Measurements from ENCODE around the gene THAP4.
A peak's percentile ranks its signal among the peaks of the same experiment; 100 is the strongest.

Gene THAP4

DNA sequence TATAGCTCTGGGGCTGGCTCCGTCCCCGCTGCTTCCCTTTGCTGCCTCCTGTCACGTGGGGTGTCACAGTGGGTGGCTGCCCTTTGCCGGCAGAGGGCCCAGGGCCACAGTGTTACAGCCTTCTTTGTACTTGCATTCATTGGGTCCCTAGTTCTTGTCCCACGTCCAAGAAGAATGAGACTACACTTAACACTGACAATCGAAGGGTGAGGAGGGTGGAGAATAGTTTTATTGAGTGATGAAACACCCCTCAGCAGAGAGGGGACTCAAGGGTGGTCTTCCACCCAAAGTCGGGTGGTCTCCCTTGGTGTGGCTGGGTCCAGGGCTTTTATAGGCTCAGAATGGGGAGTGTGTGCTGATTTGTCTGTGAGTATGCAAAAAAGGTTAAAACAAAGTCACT is 2.4 kb upstream of the THAP4 start:
- no peak overlapping the region for H3K4me3 ChIP-seq (ENCODE audit: insufficient read depth, low read depth, low read length)
- H3K27me3 ChIP-seq (ENCODE audit: control insufficient read depth, insufficient read depth, low read length, poor library complexity, severe bottlenecking) = no peaks in the 10 kb centered on the region
- no peaks in the 10 kb centered on the region for H3K9me3 ChIP-seq (ENCODE audit: control insufficient read depth, low read length)
- WGBS, 2 experiments = 96 to 98% methylated on average over 7 of the region's 7 CpGs
- no peak overlapping the region for H3K27ac ChIP-seq (ENCODE audit: insufficient read depth, low read depth, low read length, poor library complexity, severe bottlenecking)
- no peaks in the 10 kb centered on the region for H3K4me1 ChIP-seq (ENCODE audit: control insufficient read depth, insufficient read depth, low read length)
- peaks cover 14% of the 10 kb centered on the region for H3K36me3 ChIP-seq (ENCODE audit: control insufficient read depth, insufficient read depth, low read length)

DNA sequence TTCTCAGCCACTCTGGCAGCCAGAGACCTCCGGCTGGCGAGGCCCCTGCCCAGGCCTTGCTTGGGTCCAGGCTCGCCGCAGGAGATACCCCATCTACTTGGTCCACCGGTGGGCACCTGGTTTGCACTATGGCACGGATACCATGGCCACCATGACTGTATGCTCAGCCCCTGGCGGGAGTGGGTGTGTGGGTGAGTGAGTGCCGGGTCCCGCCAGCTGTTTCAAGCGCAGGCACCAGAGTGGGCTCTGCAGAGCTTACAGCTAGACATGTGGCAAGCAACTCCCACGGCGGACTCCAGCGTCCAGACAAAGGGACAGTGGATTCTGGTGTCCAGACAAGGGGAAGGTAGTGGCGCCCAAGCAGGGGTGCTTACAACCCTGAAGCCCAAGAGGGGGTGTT is 2.0 kb upstream of the THAP4 start:
- Histone ChIP-seq H3K4me3 (ENCODE audit: insufficient read depth, low read depth, low read length) (no peak overlapping the region), H3K27ac (ENCODE audit: insufficient read depth, low read depth, low read length, poor library complexity, severe bottlenecking) (no peak overlapping the region), H3K36me3 (ENCODE audit: control insufficient read depth, insufficient read depth, low read length) (peaks cover 12% of the 10 kb centered on the region), H3K9me3 (ENCODE audit: control insufficient read depth, low read length) (no peaks in the 10 kb centered on the region), H3K4me1 (ENCODE audit: control insufficient read depth, insufficient read depth, low read length) (no peaks in the 10 kb centered on the region), H3K27me3 (ENCODE audit: control insufficient read depth, insufficient read depth, low read length, poor library complexity, severe bottlenecking) (no peaks in the 10 kb centered on the region)
- WGBS, 2 experiments = 97% methylated on average over 14 of the region's 14 CpGs

GRCh38 chr2:241637795-241638660 is 1.1 kb upstream of the THAP4 start:
- Histone ChIP-seq H3K36me3 (ENCODE audit: control insufficient read depth, insufficient read depth, low read length) (peaks cover 21% of the 10 kb centered on the region), H3K4me3 (ENCODE audit: insufficient read depth, low read depth, low read length) (peak overlapping the region; percentile 89), H3K4me1 (ENCODE audit: control insufficient read depth, insufficient read depth, low read length) (no peaks in the 10 kb centered on the region), H3K27me3 (ENCODE audit: control insufficient read depth, insufficient read depth, low read length, poor library complexity, severe bottlenecking) (no peaks in the 10 kb centered on the region), H3K27ac (ENCODE audit: insufficient read depth, low read depth, low read length, poor library complexity, severe bottlenecking) (peak overlapping the region; percentile 98), H3K9me3 (ENCODE audit: control insufficient read depth, low read length) (no peaks in the 10 kb centered on the region)
- WGBS, 2 experiments = 3 to 4% methylated on average over 67 of the region's 67 CpGs

- Histone ChIP-seq H3K9me3 (ENCODE audit: control insufficient read depth, low read length) (no peaks in the 10 kb centered on the region), H3K27me3 (ENCODE audit: control insufficient read depth, insufficient read depth, low read length, poor library complexity, severe bottlenecking) (no peaks in the 10 kb centered on the region), H3K27ac (ENCODE audit: insufficient read depth, low read depth, low read length, poor library complexity, severe bottlenecking) (no peak overlapping the region), H3K36me3 (ENCODE audit: control insufficient read depth, insufficient read depth, low read length) (peaks cover 33% of the 10 kb centered on the region), H3K4me3 (ENCODE audit: insufficient read depth, low read depth, low read length) (peak overlapping the region; percentile 89), H3K4me1 (ENCODE audit: control insufficient read depth, insufficient read depth, low read length) (no peaks in the 10 kb centered on the region)
- WGBS, 2 experiments = 1% methylated on average over 97 of the region's 97 CpGs
Measured at GRCh38 chr2:241636182-241637017, 558 bp downstream of the THAP4 start.

DNA sequence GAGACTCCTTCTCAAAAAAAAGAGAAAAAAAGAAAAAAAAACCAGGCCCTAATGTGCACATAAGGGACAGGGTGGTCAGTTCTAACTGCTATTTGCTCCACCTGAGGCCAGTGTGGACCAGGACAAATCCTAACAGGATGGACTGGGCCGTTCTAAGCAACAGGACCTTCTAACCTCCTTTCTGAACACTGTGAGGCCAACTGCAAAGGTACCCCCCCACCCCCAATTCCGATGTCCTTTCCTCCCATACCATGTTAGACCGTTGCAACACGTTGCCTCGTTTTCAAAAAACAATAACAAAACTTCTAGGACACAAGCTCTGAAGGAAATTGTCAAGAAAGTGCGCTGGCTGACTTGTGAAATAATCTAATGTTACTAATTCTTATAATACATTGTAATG is 1.2 kb downstream of the THAP4 start:
- Histone ChIP-seq H3K27me3 (ENCODE audit: control insufficient read depth, insufficient read depth, low read length, poor library complexity, severe bottlenecking) (no peaks in the 10 kb centered on the region), H3K4me1 (ENCODE audit: control insufficient read depth, insufficient read depth, low read length) (no peaks in the 10 kb centered on the region), H3K9me3 (ENCODE audit: control insufficient read depth, low read length) (no peaks in the 10 kb centered on the region), H3K36me3 (ENCODE audit: control insufficient read depth, insufficient read depth, low read length) (peaks cover 33% of the 10 kb centered on the region), H3K27ac (ENCODE audit: insufficient read depth, low read depth, low read length, poor library complexity, severe bottlenecking) (no peak overlapping the region), H3K4me3 (ENCODE audit: insufficient read depth, low read depth, low read length) (peak overlapping the region; percentile 89)
- 41 to 44% methylated on average over 5 to 6 of the region's 6 CpGs for WGBS, 2 experiments

- WGBS, 2 experiments = 95 to 96% methylated on average over 17 of the region's 17 CpGs
- Histone ChIP-seq H3K4me1 (ENCODE audit: control insufficient read depth, insufficient read depth, low read length) (no peaks in the 10 kb centered on the region), H3K27me3 (ENCODE audit: control insufficient read depth, insufficient read depth, low read length, poor library complexity, severe bottlenecking) (no peaks in the 10 kb centered on the region), H3K4me3 (ENCODE audit: insufficient read depth, low read depth, low read length) (no peak overlapping the region), H3K27ac (ENCODE audit: insufficient read depth, low read depth, low read length, poor library complexity, severe bottlenecking) (no peak overlapping the region), H3K9me3 (ENCODE audit: control insufficient read depth, low read length) (no peaks in the 10 kb centered on the region), H3K36me3 (ENCODE audit: control insufficient read depth, insufficient read depth, low read length) (peaks cover 22% of the 10 kb centered on the region)
Measured at GRCh38 chr2:241633561-241633960, 3.4 kb downstream of the THAP4 start.

GRCh38 chr2:241632478-241633325 is 4.3 kb downstream of the THAP4 start:
- Histone ChIP-seq H3K4me3 (ENCODE audit: insufficient read depth, low read depth, low read length) (no peak overlapping the region), H3K4me1 (ENCODE audit: control insufficient read depth, insufficient read depth, low read length) (no peaks in the 10 kb centered on the region), H3K27ac (ENCODE audit: insufficient read depth, low read depth, low read length, poor library complexity, severe bottlenecking) (no peak overlapping the region), H3K9me3 (ENCODE audit: control insufficient read depth, low read length) (no peaks in the 10 kb centered on the region), H3K27me3 (ENCODE audit: control insufficient read depth, insufficient read depth, low read length, poor library complexity, severe bottlenecking) (no peaks in the 10 kb centered on the region), H3K36me3 (ENCODE audit: control insufficient read depth, insufficient read depth, low read length) (peaks cover 22% of the 10 kb centered on the region)
- 95 to 96% methylated on average over 39 of the region's 39 CpGs for WGBS, 2 experiments

DNA sequence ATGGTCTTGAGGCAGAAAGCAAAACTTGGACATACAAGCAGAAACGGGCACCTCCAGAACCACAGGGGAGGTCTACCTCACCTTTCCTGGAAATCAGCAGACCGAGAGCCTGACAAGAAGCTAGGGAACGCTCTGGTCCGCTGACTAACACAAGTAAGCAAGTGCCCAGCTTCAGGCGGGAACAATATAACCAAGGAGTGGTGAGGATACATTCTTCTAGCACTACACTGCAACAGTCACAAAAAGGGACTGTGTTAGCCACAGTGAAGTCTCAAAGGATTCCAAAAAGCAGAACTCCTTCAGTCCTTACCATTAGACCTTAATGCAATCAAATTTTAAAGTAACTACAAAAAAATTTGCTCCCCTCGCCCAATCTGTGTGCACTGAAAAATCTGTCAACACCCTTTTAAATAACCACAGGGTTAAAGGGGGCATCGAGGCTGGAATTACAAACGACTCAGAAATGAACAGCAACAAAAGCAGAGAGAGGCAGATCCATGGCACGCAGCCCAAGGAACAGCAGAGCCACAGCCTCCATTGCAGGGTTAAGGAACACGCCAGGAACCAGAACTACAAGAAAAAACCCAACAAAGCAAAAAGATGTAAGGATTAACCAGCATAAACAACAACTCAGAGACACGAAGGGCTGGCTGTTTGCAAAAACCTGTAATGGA is 7.1 kb downstream of the THAP4 start:
- H3K36me3 ChIP-seq (ENCODE audit: control insufficient read depth, insufficient read depth, low read length) = peaks cover 22% of the 10 kb centered on the region
- no peaks in the 10 kb centered on the region for H3K27me3 ChIP-seq (ENCODE audit: control insufficient read depth, insufficient read depth, low read length, poor library complexity, severe bottlenecking)
- H3K4me3 ChIP-seq (ENCODE audit: insufficient read depth, low read depth, low read length) = no peak overlapping the region
- no peaks in the 10 kb centered on the region for H3K9me3 ChIP-seq (ENCODE audit: control insufficient read depth, low read length)
- no peaks in the 10 kb centered on the region for H3K4me1 ChIP-seq (ENCODE audit: control insufficient read depth, insufficient read depth, low read length)
- 88 to 91% methylated on average over 11 of the region's 11 CpGs for WGBS, 2 experiments
- no peak overlapping the region for H3K27ac ChIP-seq (ENCODE audit: insufficient read depth, low read depth, low read length, poor library complexity, severe bottlenecking)

DNA sequence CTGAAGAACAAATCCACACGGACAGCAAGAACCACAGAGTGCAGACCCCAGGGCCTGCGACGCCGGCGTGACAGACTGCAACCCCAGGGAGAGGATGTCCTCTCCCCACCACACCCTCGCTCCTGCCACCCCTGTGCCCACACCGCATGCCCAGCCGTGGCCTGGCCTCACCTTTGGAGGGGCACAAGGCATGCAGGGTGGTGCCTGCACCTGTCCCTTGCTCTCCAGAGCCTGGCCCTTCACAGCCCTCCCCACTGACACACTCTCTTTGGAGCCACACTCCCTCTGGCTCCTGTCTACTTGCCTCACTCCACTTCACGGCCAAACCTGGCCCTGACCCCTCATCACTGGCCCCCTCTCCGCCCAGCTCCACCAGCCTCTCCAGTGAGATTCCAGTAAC is 9.3 kb downstream of the THAP4 start:
- Histone ChIP-seq H3K9me3 (ENCODE audit: control insufficient read depth, low read length) (no peaks in the 10 kb centered on the region), H3K27me3 (ENCODE audit: control insufficient read depth, insufficient read depth, low read length, poor library complexity, severe bottlenecking) (no peaks in the 10 kb centered on the region), H3K4me3 (ENCODE audit: insufficient read depth, low read depth, low read length) (no peak overlapping the region), H3K36me3 (ENCODE audit: control insufficient read depth, insufficient read depth, low read length) (peaks cover 9% of the 10 kb centered on the region), H3K4me1 (ENCODE audit: control insufficient read depth, insufficient read depth, low read length) (no peaks in the 10 kb centered on the region), H3K27ac (ENCODE audit: insufficient read depth, low read depth, low read length, poor library complexity, severe bottlenecking) (no peak overlapping the region)
- WGBS, 2 experiments = 93 to 95% methylated on average over 10 of the region's 10 CpGs

Data from ectodermal cell (in vitro differentiated cells).